Measurements from ENCODE around the gene ANKS4B.
"Not testable (repeated sequence)": the region's sequence is repeated elsewhere in the genome, so short reads cannot be mapped to it uniquely, and the experiment has no call there.

ANKS4B gene

DNA sequence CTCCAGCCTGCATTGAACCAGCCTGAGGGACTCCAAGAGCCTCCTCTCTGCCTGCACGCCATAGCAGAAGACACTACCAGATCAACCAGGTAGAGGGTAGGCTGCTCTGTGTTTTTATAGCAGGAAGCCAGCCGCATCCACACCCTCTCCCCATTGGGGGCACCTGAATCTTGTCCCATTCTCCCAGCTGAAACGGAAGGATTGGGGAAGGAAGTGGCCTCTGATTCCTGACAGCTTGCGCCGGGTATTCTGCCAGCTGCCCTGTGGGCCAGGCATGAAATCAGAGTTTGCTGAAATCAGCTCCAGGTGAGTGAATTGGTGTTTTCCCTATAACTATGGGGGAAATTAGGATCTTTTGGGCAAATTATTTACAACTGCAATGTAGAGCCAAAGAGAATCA, 22.0 kb upstream of the ANKS4B start, which contains the start of gene ZP2:
Gene ZP2, minus strand, starts transcription at position 89 of the 400 bp plus-strand sequence. Its CDS starts 27 bp downstream, at position 62.
- in situ Hi-C loops (cut with MboI; ENCODE audit: low pct_unique_long_range_greater_than_20kb, low sequenced_read_pairs) = no loop called here
- DNase-seq = no peak

DNA sequence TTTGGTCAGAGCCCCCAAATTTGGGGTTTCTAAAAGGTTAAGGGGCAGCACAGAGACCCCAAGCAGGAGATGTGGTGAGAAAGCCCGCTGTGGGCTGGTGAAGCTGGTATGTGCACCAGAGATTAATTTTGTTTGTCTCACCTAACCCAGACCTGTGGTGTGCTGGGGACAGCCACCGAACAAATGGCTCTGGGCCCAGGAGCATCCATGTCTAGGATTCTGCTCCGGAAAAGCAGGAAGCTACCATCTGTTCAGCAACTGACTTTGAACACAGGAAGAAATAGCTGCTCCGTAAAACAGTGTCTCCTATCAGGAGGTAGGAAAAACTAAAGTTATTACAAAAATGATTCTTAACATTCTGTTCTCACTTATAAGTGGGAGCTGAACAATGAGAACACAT, 19.4 kb upstream of the ANKS4B start:
- in situ Hi-C loops (cut with MboI; ENCODE audit: low pct_unique_long_range_greater_than_20kb, low sequenced_read_pairs) = no loop called here

DNA sequence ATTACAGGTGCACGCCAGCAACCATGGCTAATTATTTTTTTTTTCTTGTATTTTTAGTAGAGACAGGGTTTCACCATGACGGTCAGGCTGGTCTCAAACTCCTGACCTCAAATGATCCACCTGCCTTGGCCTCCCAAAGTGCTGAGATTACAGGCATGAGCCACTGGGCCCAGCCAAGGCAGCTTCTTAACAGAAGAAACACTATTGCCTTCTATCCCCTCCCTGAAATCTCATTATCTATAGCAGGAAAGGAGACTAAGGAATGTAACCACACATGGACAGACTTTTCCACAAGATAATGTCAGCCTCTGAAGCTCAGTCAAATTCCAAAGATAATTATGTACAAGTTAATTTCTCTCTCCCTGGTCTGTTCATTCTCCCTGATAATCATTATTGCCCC, 16.4 kb upstream of the ANKS4B start:
- in situ Hi-C loops (cut with MboI; ENCODE audit: low pct_unique_long_range_greater_than_20kb, low sequenced_read_pairs) = no loop called here
- DNase-seq = no peak

More for the DNA sequence above, 19.4 kb upstream of the ANKS4B start:
- no peak for DNase-seq

DNA sequence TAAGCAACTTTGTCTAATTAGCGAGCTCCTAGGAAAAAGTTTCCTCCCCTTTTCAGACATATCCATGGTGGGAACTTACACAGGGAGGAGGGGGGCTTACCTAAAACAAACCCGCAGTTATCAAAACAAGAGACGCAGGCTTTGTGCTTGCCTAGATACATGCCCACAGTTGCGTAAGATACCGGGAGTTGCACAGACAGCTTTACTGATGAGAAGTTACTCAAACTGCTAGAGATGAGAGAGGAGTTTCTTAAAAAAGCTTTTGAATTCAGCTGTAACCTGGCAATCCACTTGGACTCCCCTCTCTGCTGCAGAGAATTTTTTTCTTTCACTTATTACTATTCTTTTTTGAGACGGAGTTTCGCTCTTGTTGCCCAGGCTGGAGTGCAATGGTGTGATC, 15.3 kb upstream of the ANKS4B start:
- in situ Hi-C loops (cut with MboI; ENCODE audit: low pct_unique_long_range_greater_than_20kb, low sequenced_read_pairs) = no loop called here
- no peak for DNase-seq

DNA sequence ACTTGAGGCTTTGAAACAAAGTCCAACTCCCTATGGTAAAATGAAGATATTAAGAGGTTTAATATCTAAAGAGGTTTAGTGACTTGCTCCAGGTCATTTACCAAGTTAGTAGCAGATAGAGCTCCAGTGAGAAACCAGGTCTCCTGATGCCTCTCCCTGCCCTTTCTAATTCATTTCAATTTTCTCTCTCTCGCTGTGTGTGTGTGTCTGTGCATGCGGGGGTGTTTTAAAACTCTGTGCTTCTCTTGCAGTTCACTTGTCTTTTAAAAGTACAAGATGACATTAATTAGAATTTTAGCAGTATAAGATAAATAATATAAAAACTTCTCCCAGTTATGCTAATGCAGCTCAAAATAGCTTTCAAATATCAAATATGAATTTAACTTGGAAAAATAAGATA, 13.9 kb upstream of the ANKS4B start:
- in situ Hi-C loops (cut with MboI; ENCODE audit: low pct_unique_long_range_greater_than_20kb, low sequenced_read_pairs) = no loop called here

DNA sequence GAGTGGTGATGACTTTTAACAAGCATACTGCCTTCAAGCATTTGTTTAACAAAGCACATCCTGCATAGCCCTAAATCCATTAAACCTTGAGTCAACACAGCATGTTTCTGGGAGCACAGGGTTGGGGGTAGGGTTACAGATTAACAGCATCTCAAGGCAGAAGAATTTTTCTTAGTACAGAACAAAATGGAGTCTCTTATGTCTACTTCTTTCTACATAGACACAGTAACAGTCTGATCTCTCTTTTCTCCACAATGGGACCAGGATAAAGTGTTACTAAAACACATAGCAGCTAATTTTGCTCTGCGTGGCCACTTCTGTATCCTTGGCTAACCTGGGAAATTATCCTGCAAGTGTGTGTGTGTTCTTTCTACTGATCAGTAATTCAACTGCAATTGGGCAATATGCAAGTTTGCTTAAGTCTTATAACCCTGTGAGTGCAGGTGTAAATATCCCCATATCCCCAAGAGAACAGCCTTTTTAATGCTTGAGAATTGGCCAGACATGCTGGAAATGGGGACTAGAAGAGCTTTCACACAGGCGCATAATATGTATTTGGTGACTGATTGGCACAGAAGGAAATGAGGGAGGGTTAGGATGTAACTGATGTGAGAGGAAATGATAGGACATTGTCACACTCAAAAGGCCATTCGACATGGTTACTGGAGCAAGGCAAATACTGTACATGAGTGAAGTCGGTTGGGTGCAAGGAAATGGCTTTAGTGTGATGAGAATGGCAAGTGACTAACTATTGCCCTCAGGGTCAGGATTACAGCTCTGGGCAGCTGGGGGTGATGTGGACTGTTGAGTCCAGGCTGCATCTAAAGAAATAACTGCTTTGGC, 10.8 kb upstream of the ANKS4B start:
- DNase-seq = no peak
- in situ Hi-C loops (cut with MboI; ENCODE audit: low pct_unique_long_range_greater_than_20kb, low sequenced_read_pairs) = no loop called here

More for the DNA sequence above, 13.9 kb upstream of the ANKS4B start:
- DNase-seq = no peak

DNA sequence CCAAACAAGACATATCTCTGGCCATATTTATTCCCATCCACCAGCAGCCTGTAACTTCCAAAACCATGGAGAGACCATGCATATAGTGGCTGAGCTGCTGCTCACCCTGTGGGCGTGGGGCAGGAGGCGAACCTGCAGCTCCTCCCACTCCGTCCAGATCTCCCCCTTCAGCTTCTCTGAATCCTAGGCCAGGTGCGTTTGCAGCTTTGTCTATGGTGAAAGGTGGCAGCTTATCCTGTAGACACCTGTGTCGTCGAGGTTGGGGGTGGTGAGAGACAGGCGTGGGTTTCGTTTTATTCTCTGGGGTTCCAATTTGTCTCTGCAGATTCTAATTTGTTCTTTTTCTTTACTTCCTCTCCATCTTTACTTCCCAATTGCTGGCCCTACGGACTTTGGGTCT, 9.7 kb upstream of the ANKS4B start:
- no peak for DNase-seq
- in situ Hi-C loops (cut with MboI; ENCODE audit: low pct_unique_long_range_greater_than_20kb, low sequenced_read_pairs) = no loop called here

DNA sequence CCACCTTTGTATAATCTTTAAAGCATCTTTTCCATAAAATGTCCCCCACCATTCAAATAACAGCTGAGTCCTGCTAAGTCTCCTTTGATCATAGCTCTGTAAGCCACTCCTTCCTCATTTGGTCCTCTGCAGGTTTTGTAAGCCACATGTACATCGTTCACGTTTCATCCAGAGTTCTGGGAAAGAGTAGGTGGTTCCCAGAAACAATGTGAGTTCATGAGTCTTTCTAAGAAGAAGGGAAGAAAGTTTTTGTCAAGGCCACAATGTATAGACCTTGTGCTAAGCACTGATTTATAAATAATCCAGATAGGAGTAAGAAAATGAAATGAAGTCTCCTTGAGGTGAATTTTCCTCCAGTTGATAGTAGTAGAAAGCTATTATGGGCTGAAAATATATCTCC, 8.7 kb upstream of the ANKS4B start:
- in situ Hi-C loops (cut with MboI; ENCODE audit: low pct_unique_long_range_greater_than_20kb, low sequenced_read_pairs) = no loop called here
- peak; percentile 22 for DNase-seq

DNA sequence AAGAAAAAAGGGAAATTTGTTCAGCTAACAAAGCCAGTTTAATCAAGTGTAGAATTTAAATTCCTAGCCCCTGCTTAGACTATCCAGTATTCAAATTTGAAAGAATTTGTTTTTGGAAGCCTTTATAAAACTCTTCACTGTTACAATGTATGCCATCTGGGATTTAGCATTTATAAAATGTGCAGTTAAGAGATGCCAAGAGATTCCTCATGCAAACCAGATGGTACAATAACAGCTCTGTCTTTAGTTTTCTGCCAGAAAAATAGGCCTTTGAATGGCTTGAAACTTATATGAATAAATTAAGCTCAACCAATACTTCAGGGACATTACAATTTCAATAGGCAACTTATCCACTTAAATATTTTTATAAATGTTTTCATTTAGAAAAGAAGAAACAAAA, 6.8 kb upstream of the ANKS4B start:
- in situ Hi-C loops (cut with MboI; ENCODE audit: low pct_unique_long_range_greater_than_20kb, low sequenced_read_pairs) = no loop called here
- no peak for DNase-seq

DNA sequence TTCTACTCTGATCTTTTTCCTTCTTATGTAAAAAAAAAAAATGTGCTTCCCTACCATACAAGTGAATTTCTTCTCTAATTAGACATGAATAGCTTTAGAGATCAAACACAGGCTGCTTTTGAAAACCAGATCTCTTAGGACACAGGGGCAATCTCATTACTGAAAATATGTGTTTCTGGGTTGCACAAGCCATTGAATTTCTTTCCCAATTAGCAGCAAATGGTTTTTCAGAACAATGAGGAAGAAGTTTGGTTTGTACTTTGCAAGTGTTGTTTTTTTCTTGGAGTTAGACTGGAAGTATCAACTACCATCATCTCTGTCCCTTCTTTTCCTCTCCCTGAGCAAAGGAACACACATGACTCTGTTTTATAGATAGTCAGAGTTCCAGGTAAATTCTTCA, 5.6 kb upstream of the ANKS4B start:
- no peak for DNase-seq
- in situ Hi-C loops (cut with MboI; ENCODE audit: low pct_unique_long_range_greater_than_20kb, low sequenced_read_pairs) = no loop called here

DNA sequence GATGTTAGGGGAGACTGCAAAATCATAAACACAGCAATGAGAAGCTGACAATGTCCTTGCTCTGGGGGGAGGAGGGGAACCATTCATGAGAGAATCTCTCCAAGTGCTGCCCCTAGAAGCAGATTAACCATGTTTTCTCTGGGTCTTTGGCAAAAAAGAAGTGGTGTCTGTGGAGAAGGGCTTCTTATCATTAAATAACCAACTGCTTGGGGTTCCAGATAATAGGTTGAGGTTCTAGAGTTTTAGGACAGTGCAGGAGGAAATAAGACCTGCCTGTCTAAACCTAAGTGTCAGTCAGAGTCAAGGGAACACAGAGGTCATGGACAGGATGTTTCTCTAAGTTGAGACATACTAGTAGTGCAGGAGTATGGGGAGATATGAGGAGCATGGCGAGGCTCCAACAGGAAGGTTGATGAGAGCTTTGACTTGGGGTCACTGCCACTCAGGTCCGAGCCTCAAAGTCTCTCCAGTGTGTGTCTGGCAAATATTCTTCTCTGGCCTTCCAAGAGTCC, 5.1 kb upstream of the ANKS4B start:
- DNase-seq = no peak
- in situ Hi-C loops (cut with MboI; ENCODE audit: low pct_unique_long_range_greater_than_20kb, low sequenced_read_pairs) = no loop called here

DNA sequence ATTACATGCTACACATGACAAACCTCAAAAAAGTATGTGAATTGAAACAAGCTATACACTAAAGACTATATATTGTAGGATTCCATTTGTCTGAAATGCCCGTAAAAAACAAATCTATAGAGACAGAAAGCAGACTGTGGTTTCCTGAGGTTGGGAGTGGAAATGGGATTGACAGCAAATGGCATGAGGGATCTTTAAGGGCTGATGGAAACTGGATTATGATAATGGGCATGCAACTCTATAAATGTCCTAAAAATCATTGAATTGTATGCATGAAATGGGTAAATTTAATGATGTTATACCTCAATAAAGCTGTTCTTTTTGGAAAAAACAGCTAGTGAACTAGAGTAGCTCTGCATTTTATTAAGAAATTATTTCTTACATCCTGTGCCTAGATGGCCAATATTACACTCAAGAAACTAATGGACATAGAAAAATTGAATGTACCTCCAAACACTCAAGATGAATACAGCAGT, 416 bp upstream of the ANKS4B start:
- DNase-seq = no peak
- in situ Hi-C loops (cut with MboI; ENCODE audit: low pct_unique_long_range_greater_than_20kb, low sequenced_read_pairs) = no loop called here

DNA sequence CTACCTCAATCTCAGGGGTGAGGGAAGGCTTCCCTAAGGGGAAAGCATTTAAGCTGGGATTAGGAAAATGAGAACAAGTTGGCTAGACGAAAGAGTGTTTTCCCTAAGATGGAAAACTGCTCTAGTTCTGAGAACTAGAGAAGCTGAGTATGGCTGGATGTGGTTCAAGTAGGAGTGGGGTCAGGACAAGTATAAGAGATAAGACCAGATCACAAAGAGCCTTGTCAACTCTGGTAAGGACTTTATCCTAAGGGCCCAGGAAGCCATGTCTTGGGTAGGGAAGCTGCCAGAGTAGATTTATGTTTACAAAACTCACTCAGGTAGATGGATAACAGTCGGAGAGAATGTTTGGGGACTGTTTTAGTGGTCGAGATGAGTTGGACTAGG, 1.7 kb downstream of the ANKS4B start:
- in situ Hi-C loops (cut with MboI; ENCODE audit: low pct_unique_long_range_greater_than_20kb, low sequenced_read_pairs) = no loop called here
- DNase-seq = no peak

DNA sequence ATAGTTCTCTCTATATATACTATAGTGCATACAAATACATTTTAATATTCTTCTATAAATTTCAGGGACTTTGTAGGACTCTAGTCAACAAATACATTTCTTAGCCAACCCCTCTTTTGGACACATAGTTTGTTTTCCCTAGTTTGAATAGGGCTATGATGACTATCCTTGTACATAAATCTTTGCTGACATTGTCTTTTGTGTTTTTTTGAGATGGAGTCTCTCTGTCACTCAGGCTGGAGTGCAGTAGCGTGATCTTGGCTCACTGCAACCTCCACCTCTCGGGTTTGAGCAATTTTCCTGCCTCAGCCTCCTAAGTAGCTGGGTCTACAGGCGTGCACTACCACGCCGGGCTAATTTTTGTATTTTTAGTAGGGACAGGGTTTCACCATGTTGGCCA, 3.3 kb downstream of the ANKS4B start:
- in situ Hi-C loops (cut with MboI; ENCODE audit: low pct_unique_long_range_greater_than_20kb, low sequenced_read_pairs) = no loop called here
- DNase-seq = no peak

DNA sequence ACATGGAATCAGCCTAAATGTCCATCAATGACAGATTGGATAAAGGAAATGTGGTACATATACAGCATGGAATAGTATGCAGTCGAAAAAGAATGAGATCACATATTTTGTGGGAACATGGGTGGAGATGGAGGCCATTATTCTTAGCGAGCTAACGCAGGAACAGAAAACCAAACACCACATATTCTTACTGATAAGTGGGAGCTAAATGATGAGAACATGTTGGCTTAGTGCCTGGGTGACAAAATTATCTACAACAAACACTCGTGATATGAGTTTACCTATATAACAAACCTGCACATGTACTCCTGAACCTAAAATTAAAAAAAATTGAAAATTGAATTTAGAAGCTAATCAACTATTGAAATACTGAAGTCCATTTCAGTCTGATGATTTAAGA, 6.1 kb downstream of the ANKS4B start:
- in situ Hi-C loops (cut with MboI; ENCODE audit: low pct_unique_long_range_greater_than_20kb, low sequenced_read_pairs) = no loop called here

DNA sequence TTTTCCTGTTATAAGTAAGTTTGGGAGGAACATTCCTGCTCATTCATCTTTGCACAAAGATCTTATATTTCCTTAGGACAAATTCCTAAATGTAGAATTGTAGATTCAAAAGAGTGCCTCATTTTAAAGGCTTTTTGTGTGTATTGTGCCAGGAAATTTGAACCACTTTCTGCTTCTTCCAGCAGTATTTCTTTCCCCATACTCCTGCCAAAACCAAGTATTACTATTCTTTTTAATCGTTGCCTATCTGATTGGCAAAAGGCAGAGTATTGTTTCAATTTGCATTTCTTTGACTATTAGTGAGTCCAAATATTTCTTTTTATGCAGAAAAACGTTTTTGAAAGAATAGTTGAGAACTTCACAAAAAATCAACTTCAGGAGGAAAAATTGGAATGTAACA, 9.3 kb downstream of the ANKS4B start:
- in situ Hi-C loops (cut with MboI; ENCODE audit: low pct_unique_long_range_greater_than_20kb, low sequenced_read_pairs) = no loop called here
- DNase-seq = no peak

More for the DNA sequence above, 6.1 kb downstream of the ANKS4B start:
- DNase-seq = no peak

DNA sequence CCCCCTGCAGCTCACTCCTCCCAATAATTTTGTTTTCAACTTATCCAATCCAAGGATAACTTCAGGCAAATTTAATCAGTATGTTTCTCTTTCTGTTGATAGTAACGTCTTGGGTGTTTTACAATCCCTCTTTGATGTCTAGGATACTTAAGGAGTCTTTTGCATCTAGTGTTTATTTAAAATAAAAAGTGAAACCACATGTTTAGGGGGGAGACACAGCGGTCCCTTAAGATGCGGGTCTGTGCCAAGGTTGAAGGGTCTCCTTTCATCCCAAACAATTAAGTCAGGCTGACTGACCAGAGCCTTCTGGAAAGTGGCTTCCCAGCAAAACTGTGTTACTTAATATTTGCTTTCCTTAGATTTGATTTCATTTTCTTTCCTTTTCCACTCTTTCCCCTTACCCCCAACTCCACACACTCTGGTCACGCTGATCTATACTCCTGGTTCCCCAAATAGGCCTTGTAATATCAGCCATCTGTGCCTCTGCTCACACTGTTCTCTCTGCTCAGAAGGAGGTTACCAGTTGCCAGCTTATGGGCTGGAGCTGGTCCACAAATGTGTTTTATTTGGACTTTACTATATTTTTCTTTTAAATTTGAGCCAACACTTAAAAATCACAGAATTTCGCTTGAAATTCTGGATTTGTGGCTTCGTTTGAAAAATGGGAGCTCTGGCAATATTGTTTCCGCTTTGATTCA, 11.2 kb downstream of the ANKS4B start:
- DNase-seq = no peak
- in situ Hi-C loops (cut with MboI; ENCODE audit: low pct_unique_long_range_greater_than_20kb, low sequenced_read_pairs) = no loop called here

DNA sequence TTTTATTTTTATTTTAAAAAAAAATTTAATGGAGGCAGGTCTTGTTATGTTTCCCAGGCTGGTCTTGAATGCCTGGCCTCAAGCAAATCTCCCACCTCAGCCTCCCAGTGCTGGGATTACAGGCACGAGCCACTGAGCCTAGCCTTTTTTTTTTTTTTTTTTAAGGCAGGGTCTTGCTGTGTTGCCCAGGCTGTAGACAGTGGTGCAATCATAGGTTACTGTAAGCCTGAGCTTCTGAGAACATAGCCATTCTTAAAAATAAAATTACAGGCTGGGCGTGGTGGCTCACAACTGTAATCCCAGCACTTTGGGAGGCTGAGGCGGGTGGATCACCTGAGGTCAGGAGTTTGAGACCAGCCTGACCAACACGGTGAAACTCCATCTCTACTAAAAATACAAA, 14.7 kb downstream of the ANKS4B start:
- DNase-seq; in situ Hi-C loops (cut with MboI; ENCODE audit: low pct_unique_long_range_greater_than_20kb, low sequenced_read_pairs): not testable (repeated sequence)

DNA sequence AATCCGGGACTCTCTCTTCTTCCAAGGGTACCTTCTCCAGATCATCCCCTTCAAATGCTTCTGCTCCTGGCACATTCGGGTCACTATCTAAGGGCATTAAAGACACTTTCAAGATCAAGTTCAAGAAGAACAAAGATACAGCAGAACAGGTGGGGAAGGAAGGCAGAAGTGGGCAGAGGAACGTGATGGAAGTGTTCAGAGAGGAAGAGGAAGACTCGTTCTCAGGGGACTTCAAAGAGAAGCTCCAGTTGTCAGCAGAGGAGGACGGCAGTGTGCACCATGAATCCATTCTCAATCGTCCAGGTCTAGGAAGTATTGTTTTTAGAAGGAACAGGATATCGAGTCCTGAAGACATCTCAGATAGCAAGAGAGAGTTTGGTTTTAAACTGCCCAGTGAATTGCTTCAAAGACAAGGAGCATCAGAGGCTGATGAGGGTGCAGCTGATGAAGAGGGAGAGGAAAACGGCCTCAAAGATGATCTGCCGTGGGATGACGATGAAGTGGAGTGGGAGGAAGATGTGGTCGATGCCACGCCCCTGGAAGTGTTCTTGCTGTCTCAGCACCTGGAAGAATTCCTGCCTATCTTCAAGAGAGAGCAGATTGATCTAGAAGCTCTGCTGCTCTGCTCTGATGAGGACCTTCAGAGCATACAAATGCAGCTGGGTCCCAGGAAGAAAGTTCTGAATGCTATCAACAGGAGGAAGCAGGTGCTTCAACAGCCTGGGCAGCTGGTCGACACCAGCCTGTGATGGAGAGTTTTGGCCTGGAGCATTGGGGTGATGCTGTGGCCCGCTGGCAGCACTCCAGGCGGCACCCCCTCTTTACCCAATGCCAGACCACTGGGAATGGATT, 16.8 kb downstream of the ANKS4B start:
- in situ Hi-C loops (cut with MboI; ENCODE audit: low pct_unique_long_range_greater_than_20kb, low sequenced_read_pairs) = no loop called here
- no peak for DNase-seq

Data from KBM-7 (cell line).